Head of caudate nucleus (tissue), 42 donors: ENCODE results near the gene BCAT1.
"Not testable (repeated sequence)": the region's sequence is repeated elsewhere in the genome, so short reads cannot be mapped to it uniquely, and the experiment has no call there.

Experiments used
- DNase-seq, 42 donors: peaks; one replicate each; pipeline versions ENCODE4 v3.0.0 to v3.0.0-alpha.2; 2020 to 2021; ENCODE audit warnings: mixed read lengths in 7 of 42
- intact Hi-C: fragments of 100-400 bp; cut with DNase I; formaldehyde crosslinking; loops from one replicate; pipeline ENCODE4 v1.15.0; 2022

Gene BCAT1

DNA sequence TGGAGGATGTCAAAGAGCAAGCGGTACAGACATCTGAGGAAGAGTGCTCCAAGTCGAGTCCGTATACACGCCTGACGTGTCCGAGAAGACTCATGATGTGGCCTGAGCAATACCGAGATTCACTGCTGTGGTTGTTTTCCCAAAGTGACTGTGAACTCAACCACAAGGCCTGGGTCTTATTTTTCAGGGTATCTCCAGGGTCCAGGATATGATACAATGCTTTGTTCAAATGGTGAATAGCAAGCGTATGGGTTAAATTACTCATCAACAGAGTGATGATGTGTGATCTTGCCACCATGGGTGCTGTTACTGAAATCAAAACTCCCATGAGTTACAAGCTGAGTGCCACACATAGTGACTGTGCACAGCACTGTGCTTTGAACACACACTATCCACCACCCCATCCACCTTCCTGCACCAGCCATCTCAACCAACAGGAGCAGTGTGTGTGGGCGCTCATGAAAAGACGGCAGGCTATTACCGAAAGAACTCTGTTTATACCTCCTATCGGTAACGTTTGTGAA lies 109.6 kb downstream of the BCAT1 start:
- DNase-seq, result peak in 3 of 42 donors; percentile 23 to 46 (median 23)
- intact Hi-C loops, result no loop called here

DNA sequence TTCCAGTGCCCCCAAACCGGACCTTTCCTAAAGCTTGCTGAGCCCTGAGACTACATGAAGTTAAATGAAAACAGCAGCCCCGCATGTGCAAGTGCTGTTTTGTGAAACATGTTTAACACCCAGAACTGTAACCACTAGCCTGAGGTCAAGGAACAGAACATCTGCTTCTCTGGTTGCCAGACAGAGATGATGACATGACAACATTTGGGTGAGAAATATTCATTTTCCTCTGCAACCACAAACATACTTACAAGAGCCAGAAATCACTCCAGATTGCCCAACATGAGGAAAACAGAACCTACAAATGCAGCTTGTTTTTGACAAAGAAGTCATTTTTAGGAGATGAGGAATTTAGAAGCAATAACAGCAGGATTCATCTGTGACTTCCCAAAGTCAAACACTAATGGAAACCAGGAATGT lies 110.4 kb downstream of the BCAT1 start:
- DNase-seq, result no peak
- intact Hi-C loops, result no loop called here

DNA sequence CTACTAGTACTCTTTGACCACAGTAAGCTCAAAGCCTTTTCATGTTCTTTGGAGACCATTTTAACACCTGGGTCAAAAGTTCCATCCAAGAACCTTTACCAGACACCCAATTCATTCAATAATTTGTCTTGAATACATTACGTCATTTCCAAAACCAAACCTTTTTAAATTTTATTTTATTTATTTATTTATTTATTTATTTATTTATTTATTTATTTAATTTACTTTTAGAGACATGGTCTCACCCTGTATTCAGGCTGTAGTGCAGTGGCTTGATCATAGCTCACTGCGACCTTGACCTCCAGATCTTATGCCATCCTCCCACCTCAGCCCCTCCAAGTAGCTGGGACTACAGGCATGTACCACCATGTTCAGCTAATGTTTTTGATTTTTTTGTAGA lies 113.5 kb downstream of the BCAT1 start:
- intact Hi-C loops, result no loop called here
- DNase-seq, result no peak

DNA sequence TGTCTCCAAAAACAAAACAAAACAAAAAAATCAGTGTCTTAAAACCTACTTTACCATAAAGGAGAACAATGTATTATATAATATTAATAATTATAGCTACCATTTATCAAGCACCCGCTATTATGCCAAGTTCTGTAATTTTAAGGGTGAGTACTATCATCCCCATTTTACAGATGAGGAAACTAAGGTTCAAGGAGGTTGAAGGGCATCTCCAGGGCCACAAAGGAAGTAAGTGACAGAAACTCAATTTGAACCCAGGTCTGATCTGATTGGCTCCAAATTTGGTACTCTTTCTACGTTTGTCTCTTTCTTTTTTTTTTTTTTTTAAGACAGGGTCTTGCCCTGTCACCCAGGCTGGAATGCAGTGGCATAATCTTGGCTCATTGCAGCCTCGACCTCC lies 115.4 kb downstream of the BCAT1 start:
- intact Hi-C loops, result no loop called here

DNA sequence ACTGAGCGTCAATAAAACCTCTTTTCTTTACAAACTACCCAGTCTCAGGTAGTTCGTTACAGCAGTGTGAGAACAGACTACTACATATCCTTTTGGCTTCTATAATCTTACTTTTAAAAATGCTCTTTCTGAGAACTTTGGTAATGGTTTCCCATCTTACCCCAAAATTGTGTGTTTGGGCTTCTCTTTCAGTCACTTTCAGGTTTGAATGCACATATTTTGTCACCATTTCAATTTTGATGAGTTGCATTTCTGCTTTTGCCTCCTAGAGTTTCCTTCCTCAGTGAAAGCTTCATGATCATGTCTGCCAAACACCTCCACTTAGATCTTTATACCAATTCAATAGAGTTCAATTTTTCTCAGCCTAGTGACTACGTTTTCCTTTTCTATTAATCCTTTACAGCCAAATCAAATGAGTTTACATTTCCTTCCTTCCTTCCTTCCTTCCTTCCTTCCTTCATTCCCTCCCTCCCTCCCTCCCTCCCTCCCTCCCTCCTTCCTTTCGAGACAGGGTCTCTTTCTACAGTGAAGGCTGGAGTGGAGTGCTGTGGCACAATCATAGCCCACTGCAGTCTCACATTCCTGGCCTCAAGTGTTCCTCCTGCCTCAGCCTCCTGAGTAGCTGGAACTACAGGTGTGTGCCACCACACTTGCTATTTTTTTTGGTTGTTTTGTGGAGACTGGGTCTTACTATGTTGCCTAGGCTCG lies 124.9 kb downstream of the BCAT1 start:
- intact Hi-C loops, result no loop called here
- no peak for DNase-seq

More for the DNA sequence above, 115.4 kb downstream of the BCAT1 start:
- DNase-seq, result no peak

DNA sequence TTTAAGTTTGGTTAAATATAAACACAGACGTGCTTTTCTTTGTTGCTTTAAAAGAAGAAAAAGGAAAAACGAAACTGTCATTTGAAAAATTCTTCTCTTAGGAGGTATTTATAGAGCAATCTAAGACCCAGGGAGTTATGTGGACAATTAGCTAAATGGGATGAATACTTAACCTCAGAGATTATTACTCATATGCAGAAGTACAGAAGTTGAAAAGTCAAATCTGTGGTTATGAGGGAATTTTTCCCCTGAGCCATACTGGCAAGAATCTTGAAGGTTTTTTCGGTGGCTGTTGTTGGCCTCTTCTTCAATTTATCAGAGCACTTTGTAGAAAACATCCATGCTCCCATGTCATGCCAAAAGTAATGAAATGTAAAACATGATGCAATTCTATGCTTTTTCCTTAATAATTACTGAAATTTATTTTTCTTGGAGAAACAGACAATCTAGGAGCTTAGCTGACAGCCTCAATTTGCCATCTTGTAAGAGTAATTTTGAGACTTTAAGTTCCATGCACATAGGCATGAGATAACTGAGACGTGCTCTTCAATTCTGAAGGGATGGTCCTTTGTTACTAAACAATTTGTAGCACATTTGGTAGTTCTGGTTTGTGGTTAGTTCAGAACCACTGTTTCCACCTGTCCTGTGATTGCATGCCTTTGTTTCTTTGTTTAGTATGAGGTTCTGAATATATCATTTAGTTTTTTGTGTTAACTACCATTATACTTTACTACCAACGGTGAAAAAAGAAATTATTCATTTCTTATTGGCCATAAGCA lies 126.6 kb downstream of the BCAT1 start:
- intact Hi-C loops, result no loop called here
- no peak for DNase-seq

DNA sequence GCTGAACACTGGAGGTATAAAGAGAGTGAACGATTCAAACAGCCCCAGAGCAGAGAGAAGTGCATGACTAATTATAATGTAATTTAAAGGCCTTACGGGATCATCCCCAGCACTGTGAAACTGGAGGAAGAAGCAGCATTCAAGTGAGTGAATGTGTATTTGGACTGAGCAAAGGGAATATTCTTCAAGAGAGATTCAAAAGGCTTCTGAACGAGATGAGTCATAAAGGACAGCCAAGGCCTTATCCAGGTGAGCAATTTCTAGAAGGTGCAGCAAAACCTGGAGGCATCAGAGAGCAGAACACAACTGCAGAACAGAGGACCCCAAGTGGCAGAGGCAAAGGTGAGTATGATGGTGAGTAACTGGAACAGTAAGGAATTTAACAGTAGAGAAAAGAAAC lies 127.2 kb downstream of the BCAT1 start:
- DNase-seq, result no peak
- intact Hi-C loops, result no loop called here

DNA sequence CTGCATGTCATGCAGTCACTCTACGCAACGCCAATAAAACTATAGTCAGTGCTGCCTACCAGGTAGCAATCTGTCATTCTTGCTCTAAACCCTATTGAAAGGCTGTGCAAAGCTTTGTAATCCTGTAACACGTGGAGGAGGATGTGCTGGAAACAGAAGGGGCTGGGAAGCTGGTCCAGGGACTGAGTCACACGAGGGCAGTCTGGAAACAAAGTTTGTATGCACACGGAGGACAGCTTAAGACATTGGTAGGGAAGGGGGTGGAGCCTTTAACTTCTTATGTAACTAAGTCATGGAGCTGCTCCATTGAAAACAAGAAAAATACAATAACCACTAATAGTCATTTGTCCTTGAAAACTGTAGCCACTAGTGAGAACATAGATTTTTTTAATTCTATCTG lies 128.0 kb downstream of the BCAT1 start:
- intact Hi-C loops, result no loop called here
- no peak for DNase-seq

DNA sequence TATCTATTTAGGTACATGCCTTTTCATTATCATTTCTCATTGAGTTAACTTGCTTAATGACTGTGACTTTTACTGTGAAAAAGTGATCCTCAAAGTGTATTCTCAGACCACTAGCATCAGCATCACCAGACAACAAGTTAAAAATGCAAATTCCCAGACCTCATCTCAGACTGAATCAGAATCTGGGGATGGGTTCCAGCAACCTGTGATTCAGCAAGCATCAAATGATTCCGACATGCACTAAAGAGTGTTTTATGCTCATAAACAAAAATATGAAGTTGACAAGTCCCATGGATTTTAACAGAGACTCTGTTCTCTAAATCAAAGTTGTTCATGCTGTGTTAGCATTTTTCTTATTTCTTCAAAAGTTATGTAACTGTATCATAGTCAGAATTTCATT lies 130.6 kb downstream of the BCAT1 start:
- no peak for DNase-seq
- intact Hi-C loops, result no loop called here

DNA sequence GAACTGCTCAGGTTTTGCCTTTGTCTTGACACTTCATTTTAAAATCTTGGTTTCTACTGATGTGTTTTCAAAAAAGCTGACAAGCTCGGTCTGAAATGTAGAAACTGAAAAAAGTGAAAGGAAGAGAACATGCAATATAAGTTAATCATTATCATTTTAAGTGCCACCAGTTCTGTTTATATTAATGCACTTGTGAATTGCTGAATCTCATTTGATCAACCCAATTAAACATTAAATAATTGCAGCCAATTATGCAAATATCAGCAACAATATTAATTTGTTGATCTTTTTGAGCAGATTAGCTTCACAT lies 133.8 kb downstream of the BCAT1 start:
- intact Hi-C loops, result no loop called here
- DNase-seq, result no peak

DNA sequence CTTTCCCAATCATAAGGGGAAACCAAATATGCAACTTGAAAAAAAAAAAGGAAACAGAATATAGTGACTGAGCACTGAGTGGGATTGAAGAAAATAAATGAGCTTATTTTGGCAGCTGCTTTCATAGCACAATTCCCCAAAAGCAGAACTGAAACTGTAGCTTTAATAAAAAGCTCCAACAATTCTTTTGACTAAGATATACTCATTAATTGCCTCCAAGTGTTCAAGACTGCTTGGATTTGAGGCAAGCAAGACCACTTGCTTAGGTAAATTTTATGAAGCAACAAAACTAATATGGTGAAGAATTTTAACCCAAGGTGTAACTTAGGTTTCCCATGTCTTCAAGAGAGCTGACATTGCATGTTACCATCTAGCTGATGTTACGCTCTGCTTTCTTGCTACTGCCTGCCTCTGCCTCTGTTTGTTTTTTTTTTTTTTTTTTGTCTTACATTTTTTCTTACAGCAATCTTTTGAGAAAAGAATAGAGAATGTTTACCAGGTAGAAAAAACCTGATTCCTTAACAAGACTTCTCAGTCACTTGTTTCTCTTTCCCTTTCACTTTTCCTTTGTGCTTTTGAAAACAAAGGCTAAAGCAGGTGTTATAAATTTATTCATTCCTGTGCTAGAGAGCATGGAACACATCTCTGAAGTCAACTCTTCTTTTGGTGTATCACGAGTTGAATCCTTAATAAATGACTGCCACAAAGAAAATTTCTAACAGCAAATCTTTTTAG lies 134.4 kb downstream of the BCAT1 start:
- intact Hi-C loops, result no loop called here
- DNase-seq, result no peak

DNA sequence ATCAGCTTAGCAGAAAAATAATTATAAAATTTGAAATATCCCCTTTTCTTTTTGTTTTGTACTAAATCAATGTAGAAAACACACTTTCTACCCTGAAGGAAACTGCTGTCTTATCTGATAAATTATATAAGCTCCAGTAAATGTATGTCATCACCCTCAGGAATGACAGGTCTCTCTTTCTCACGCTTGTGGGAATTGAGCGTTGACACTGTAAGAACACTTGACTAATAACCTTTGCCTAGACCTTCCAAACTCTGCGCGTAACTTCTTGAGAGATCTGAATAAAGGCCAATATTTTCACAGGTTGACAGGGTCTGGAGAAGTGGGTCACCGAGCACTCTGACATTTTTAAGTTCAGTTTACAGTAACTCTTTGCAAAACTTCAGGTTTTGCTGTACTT lies 138.5 kb downstream of the BCAT1 start:
- DNase-seq, result peak in 6 of 42 donors; percentile 4 to 27 (median 13)
- intact Hi-C loops, result no loop called here

DNA sequence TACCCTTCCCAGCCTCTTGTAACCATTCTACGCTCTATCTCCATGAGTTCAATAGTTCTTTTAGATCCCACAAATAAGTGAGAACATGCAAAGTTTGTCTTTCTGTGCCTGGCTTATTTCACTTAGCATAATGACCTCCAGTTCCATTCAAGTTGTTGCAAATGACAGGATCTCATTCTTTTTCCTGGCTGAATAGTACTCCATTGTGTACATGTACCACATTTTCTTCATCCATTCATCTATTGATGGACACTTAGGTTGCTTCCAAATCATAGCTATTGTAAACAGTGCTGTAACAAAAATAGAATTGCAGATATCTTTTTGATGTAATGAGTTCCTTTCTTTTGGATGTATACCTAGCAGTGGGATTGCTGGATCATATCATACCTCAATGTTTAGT lies 139.6 kb downstream of the BCAT1 start:
- intact Hi-C loops, DNase-seq: not testable (repeated sequence)

DNA sequence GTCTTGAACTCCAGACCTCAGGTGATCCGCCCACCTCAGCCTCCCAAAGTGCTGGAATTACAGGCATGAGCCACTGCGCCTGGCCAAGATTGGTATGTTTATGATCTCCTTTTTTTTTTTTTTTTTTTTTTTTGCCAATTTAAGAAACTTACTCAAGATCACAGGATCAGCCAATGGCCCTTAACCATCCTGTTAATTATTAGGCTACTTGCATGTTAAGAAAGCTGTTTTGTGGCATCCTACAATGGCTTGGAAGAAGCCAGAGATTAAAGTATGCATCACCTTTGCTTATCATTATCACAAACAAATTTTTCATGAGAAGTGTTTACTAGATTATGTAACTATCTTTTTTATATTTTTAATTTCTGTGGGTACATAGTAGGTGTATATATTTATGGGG lies 140.2 kb downstream of the BCAT1 start:
- intact Hi-C loops, result no loop called here
- DNase-seq, result no peak

DNA sequence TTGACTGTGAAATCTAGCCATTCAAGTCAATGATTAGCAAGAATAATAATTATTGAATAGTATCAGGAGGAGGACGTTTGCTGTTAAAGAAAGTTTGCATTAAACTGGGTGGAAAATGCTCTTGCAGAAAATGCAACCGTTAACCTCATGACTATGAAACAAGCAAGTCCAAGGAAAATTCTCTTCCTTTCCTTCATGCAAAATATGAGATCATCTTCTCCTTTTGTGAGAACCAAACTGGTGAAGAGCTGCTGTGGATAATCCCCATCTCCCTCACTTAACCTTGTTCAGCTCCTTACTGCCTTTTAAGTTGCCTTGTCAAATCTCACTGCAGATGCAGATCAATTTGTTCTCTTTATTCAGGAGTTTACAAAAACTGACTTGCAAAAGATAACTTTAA lies 142.5 kb downstream of the BCAT1 start:
- intact Hi-C loops, result no loop called here

DNA sequence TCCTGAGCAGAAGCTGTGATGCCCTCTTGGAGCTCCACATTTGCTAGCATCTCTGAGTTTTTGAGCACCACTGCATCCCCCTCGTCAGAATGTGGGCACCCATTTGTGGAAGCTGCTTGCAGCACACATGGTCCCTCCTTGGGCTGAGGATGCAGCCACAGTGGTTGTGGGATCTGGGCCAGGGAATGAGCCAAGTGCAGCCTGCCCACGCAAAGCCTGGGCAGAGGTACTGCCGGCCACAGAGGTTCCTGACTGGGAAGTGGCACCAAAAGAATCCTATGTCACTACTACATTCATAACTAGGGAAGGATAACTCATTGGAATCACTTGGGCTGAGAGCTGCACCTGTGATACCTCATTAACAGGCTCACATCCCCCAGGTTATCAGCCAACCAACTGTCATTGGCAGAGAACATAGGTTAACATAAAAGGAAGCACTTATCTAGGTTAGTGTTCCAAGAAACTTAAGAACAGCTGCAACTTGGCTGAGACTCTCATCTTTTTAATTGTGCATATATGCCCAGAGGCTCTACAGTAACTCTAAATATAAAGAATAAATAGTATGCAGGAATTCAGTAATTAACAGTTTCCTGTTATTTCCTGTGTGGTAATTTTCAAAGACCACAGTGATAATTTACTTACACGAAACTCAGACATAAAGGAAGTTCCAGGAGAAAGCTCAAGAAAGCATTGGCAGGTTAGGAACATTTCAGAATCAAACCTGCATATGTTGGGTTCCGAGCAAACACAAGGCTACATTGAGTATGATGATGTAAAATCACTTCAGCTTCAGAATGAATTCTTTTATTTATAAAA lies 145.3 kb downstream of the BCAT1 start:
- intact Hi-C loops, result no loop called here
- DNase-seq, result no peak

More for the DNA sequence above, 142.5 kb downstream of the BCAT1 start:
- DNase-seq, result no peak

DNA sequence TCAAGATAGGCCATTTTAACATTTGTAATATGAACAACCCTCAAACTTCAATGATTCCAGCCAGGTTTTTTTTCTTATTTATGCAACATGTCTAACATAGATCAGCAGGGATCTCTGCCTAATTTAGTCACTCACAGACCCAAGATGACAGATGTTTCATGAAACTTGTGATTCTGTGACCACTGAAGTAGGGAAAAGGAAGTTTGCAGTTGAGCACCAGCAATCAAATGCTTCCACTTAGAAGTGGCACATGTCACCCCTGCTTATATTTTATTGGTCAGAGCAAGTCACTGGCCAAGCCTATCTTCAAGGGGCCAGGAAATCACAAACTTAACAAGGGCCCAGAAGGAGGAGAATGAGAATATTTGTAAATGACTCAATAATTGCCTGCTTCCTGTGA lies 150.6 kb downstream of the BCAT1 start:
- intact Hi-C loops, result no loop called here
- DNase-seq, result no peak

DNA sequence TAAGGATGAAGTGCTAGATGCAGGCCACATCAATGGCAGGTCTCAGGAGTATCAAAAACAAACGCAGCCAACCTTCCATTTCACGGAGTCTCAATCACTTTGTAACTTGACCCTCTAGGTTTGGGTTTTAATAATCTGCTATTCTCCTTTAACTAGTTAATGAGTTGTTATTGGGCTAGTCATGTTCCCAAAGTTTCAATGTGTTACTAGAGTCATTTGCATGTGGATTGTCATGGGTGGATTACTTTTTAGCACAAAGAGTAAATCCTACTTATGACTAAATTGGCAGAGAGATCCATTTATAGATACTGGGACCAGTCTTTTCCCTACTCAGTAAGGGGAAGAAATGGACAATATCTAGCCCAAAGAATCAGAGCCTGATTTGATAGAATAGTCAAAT lies 151.0 kb downstream of the BCAT1 start:
- intact Hi-C loops, result no loop called here
- DNase-seq, result no peak

DNA sequence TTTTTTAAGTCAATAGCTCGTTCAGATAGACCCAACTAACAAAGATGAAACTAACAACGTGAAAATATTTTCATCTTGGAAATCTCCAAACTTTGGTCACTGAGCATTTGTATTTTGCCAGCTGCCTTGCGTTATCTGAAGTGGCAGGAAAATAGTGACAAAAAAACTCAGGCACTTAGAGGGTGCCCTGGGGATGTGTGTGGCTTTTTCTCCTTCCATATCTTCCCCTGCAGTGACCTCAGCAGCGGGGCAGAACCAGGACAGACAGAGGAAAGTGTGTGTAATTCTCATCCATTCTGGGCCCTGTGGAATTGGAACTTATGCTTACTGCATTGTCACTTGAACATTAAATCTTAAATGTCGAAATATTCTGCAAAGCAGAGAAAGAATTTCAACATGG lies 152.0 kb downstream of the BCAT1 start:
- DNase-seq, result no peak
- intact Hi-C loops, result no loop called here
